PC-9 (cell line): Measurements from ENCODE around the gene WDR93. TPM values are rescaled to one million over a fixed set of nuclear protein-coding genes. Genes with fewer than 3 reads are reported as not detected.

Experiments
- BruUV-seq: library from RNA; stranded (reverse); fragments of 400-500 nt; replicated peaks from 2 replicates; lab custom pipeline; 2021; lab: Mats Ljungman, UMichigan
- CTCF ChIA-PET: fragments of 300-600 bp; sonication (Branson Sonifier 250); formaldehyde crosslinking; loops from one replicate; lab custom pipeline; 2022; ENCODE audit warnings: antibody characterized with exemption; lab: Charles Lee
- POLR2A ChIA-PET: fragments of 300-600 bp; sonication (Branson Sonifier 250); formaldehyde crosslinking; loops from one replicate; lab custom pipeline; 2022; ENCODE audit warnings: antibody characterized with exemption; ENCODE audit not compliant: unreplicated experiment; lab: Charles Lee
- DNase-seq, 2 experiments: peaks; one replicate each; pipeline versions ENCODE4 v3.0.0 to v3.0.0-alpha.2; 2015 to 2022; ENCODE audit warnings: mixed read lengths in 1 of 2
- H2AFZ ChIP-seq: fragments of 200-600 bp; sonication (generic); 2 replicates; pipeline ENCODE4 v1.8.1; 2017; ENCODE audit warnings: antibody characterized with exemption
- H3F3A ChIP-seq: fragments of 200-600 bp; sonication (generic); 2 replicates; pipeline ENCODE4 v1.8.1; 2017; ENCODE audit warnings: antibody characterized with exemption, mild to moderate bottlenecking, low read depth; ENCODE audit not compliant: insufficient read depth
- H3K27ac ChIP-seq: fragments of 200-600 bp; sonication (generic); 2 replicates; pipeline ENCODE4 v1.6.1; 2016; ENCODE audit warnings: mixed run types
- H3K27me3 ChIP-seq: fragments of 200-600 bp; sonication (generic); 2 replicates; pipeline ENCODE4 v1.6.1; 2016; ENCODE audit warnings: low read depth, mixed run types; ENCODE audit not compliant: insufficient read depth
- H3K36me3 ChIP-seq: fragments of 200-600 bp; sonication (generic); 2 replicates; pipeline ENCODE4 v1.6.1; 2016; ENCODE audit warnings: low read depth, mixed run types
- H3K4me1 ChIP-seq: fragments of 200-600 bp; sonication (generic); replicated peaks from 2 replicates; pipeline ENCODE4 v1.6.1; 2016; ENCODE audit warnings: mixed run types; ENCODE audit not compliant: insufficient read depth
- H3K4me2 ChIP-seq: fragments of 200-600 bp; sonication (generic); 2 replicates; pipeline ENCODE4 v1.6.1; 2017; ENCODE audit warnings: mixed run types
- H3K4me3 ChIP-seq: fragments of 200-600 bp; sonication (generic); 2 replicates; pipeline ENCODE4 v1.6.1; 2016; ENCODE audit warnings: mixed run types
- H3K79me2 ChIP-seq: fragments of 200-600 bp; sonication (generic); 2 replicates; pipeline ENCODE4 v1.6.1; 2017; ENCODE audit warnings: low read depth, mixed run types
- H3K9me2 ChIP-seq: fragments of 200-600 bp; sonication (generic); 2 replicates; pipeline ENCODE4 v1.8.1; 2017; ENCODE audit warnings: mild to moderate bottlenecking; ENCODE audit not compliant: insufficient read depth
- H3K9me3 ChIP-seq: fragments of 200-600 bp; sonication (generic); 2 replicates; pipeline ENCODE4 v1.8.1; 2016; ENCODE audit warnings: low read depth; ENCODE audit not compliant: insufficient read depth
- H4K20me1 ChIP-seq: fragments of 200-600 bp; sonication (generic); 2 replicates; pipeline ENCODE4 v1.8.1; 2017; ENCODE audit not compliant: insufficient read depth
- EZH2 ChIP-seq: fragments of 200-600 bp; sonication (generic); IDR thresholded peaks from 2 replicates; pipeline ENCODE4 v1.8.0; 2017; ENCODE audit warnings: antibody characterized with exemption, low read depth
- intact Hi-C: fragments of 100-400 bp; cut with micrococcal nuclease; formaldehyde crosslinking; loops from one replicate; pipeline ENCODE4 v1.10.0; 2022; ENCODE audit not compliant: unreplicated experiment
- total RNA-seq: library from RNA; stranded (reverse); gene quantifications from 2 replicates; pipeline ENCODE4 v1.2.3, GENCODE V29; 2021
- TF ChIP-seq, protein P1 (sequence below): fragments of 200-600 bp; sonication (generic); conservative IDR thresholded peaks from 2 replicates; pipeline ENCODE4 v1.6.1; 2017; ENCODE audit warnings: mixed run types, antibody characterized with exemption, mild to moderate bottlenecking, moderate library complexity

WDR93 gene
- total RNA-seq, 1 experiment from 2014 or later: 1.8 TPM

DNA sequence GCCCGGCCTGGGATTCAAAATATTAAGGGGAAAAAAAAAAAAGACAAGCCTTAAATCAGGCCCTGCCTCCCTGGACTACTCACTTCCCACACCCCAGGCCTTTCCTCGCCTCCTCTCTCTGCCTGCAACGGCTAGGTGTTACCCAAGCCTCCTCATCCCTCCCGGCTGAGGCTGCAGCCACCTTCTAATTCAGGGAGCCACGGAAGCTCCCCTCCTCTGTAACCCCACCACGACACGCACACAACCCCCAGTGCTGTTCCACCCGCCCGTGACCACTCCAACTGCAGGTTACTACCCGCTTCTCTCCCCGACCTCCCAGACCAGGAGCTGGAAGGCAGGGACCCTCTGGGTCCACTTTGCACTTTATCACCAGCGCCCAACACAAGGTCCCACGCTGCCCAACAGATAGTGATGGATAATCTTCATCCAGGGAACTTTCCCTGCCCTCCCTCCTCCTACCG is 36.3 kb upstream of the WDR93 start:
- ChIA-PET POLR2A (no interaction called here), CTCF (interaction anchor here (0.6 kb wide), 1 partner anchor 80 kb away, joined by 6 read pairs; no protein-coding TSS in a partner anchor)
- Histone ChIP-seq H3K27me3 (no peaks in the 10 kb centered on the region), H3K9me3 (no peaks in the 10 kb centered on the region), H3K4me3 (peak overlapping the region; percentile 96), H3K79me2 (peaks cover 16% of the 10 kb centered on the region), H2AFZ (peak overlapping the region; percentile 81), H3K36me3 (peaks cover 10% of the 10 kb centered on the region; the same call in 1 of the 2 replicates), H3F3A (peaks cover 29% of the 10 kb centered on the region), H4K20me1 (no peaks in the 10 kb centered on the region), H3K4me2 (peak overlapping the region; percentile 92), H3K4me1 (peaks cover 9% of the 10 kb centered on the region), H3K9me2 (no peaks in the 10 kb centered on the region), H3K27ac (0 out of 2 replicates have a peak overlapping the region, but pooled peaks have one; percentile 11)
- peak; percentile 30 to 70 for DNase-seq
- BruUV-seq: no TSS peak
- TF ChIP-seq EZH2: no peak
- TF ChIP-seq, protein P1, sequence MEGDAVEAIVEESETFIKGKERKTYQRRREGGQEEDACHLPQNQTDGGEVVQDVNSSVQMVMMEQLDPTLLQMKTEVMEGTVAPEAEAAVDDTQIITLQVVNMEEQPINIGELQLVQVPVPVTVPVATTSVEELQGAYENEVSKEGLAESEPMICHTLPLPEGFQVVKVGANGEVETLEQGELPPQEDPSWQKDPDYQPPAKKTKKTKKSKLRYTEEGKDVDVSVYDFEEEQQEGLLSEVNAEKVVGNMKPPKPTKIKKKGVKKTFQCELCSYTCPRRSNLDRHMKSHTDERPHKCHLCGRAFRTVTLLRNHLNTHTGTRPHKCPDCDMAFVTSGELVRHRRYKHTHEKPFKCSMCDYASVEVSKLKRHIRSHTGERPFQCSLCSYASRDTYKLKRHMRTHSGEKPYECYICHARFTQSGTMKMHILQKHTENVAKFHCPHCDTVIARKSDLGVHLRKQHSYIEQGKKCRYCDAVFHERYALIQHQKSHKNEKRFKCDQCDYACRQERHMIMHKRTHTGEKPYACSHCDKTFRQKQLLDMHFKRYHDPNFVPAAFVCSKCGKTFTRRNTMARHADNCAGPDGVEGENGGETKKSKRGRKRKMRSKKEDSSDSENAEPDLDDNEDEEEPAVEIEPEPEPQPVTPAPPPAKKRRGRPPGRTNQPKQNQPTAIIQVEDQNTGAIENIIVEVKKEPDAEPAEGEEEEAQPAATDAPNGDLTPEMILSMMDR: no peak
- intact Hi-C loops: no loop called here

DNA sequence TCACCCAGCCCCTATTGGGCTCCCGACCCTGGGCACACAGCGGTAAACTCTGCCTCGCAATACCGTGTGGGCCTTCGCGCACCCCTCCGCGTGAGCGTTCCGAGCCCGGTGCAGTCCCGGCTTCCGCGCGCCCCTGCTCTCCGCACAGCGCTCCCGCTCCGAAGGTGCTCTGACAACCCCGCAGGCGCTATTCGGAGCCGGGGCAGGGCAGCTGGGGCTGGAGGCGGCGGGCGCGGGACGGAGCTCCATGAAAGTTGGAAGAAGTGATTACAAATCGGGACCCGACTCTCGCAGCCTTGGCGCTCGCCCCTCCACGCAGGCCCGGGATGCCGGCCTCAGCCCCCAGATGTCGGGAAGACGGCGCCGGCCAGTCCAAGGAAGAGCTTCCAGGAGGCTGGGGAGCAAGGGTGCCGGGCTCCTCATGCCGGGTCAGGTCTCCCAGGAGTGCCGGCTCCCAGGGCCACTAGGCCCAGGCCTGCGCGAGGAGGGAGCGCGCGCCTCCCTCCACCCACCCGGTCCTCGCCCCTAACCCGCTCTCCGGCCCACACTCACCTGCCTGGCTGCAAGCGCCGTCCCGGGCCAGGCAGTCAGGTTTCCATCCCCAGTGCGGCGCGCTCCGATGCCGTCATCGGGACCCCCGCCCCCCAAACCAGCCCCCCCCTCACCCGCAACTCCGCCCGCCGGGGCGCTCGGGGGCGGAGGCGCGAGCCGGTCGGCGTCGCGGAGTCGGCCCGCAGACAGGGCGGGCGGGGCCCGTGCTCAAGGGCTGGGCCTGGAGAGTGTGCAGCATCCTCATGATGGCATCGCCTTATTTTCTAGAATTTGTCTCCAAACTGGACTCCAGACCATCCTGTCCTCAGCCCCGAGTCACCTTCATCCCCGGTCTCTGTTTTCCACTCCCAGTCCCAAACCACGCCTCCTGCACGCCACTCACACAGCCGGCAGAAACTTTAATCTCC is 35.5 kb upstream of the WDR93 start, which contains the start of gene KIF7:
KIF7 (minus strand) TSS at position 621 of the 959 bp plus-strand sequence. CDS start 2,537 bp downstream, outside the sequence.
- peak within 1 kb of the TSS; percentile 92 for H3K4me2 ChIP-seq
- intact Hi-C loops: loop anchor here (5.0 kb wide), 1 partner anchor 87 kb away; no protein-coding TSS in a partner anchor
- TF ChIP-seq, protein P1: no peak
- no peak for TF ChIP-seq EZH2

DNA sequence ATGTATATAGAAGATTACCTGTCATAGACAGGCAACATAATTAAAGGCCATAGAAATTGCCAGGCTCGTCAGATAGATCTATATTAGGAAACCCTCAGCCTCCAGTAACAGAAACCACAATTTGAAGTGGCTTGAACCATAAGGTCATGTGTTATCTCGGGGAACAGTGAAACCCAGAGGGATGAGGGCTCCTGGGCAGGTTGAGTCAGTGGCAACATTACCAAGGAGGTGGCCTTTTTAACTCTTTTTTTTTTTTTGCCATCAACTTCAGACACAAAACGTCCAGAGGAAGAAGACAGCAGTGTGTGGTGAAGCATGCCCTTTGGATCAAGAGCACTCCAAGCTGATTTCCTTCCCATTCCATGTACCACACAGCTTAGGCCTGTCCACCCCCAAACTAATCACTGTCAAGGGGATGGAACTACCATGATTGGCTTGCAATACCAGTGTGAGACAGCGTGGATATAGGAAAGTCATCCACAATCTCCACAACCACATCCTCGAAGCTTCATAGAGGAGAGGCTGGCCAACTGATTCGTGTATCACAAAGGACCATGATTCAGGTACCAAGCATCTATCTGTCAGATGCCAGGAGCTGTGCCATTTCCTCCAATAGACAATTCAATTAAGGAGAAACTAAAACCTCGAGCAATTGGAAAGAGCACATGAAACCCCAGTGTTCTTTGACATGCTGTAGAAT is 34.3 kb upstream of the WDR93 start:
- Histone ChIP-seq H3F3A (peaks cover 29% of the 10 kb centered on the region), H3K4me3 (no peak overlapping the region), H2AFZ (no peak overlapping the region), H3K79me2 (peaks cover 16% of the 10 kb centered on the region), H3K27me3 (no peaks in the 10 kb centered on the region), H3K36me3 (0 out of 2 replicates have a peak, but pooled peaks cover 3% of the 10 kb centered on the region), H3K4me2 (no peak overlapping the region), H3K9me3 (no peaks in the 10 kb centered on the region), H3K4me1 (peaks cover 14% of the 10 kb centered on the region), H3K9me2 (no peaks in the 10 kb centered on the region), H4K20me1 (no peaks in the 10 kb centered on the region), H3K27ac (peak overlapping the region; percentile 12; the same call in 1 of the 2 replicates)
- intact Hi-C loops: loop anchor here (5.0 kb wide), 1 partner anchor 86 kb away; no protein-coding TSS in a partner anchor
- DNase-seq: no peak
- CTCF ChIA-PET: no interaction called here
- TF ChIP-seq, protein P1: no peak
- TF ChIP-seq EZH2: no peak
- POLR2A ChIA-PET: no interaction called here
- no TSS peak for BruUV-seq

More for the DNA sequence above, 35.5 kb upstream of the WDR93 start, which contains the start of gene KIF7:
- Histone ChIP-seq H3K27ac (peak within 1 kb of the TSS; percentile 12; the same call in 1 of the 2 replicates), H3K9me2 (no peaks in the 10 kb centered on the region), H3K27me3 (no peaks in the 10 kb centered on the region), H3K79me2 (peaks cover 16% of the 10 kb centered on the region), H3K36me3 (0 out of 2 replicates have a peak, but pooled peaks cover 8% of the 10 kb centered on the region), H3K4me3 (peak within 1 kb of the TSS; percentile 96), H3F3A (peaks cover 29% of the 10 kb centered on the region), H3K4me1 (peaks cover 9% of the 10 kb centered on the region), H4K20me1 (no peaks in the 10 kb centered on the region), H2AFZ (peak within 1 kb of the TSS; percentile 81), H3K9me3 (no peaks in the 10 kb centered on the region)
- ChIA-PET POLR2A (no interaction called here), CTCF (interaction anchor here (0.6 kb wide), 1 partner anchor 80 kb away, joined by 6 read pairs; no protein-coding TSS in a partner anchor)
- DNase-seq: peak; percentile 39 to 44
- no TSS peak for BruUV-seq
